ENCODE measurements around the gene LRRC8D.

GRCh38 chr1:89779151-89779940, 41.5 kb upstream of the LRRC8D start:
- TF ChIP-seq EZH2phosphoT487 (IDR thresholded peaks at IDR 0.05; ENCODE audit: insufficient read depth, low read depth) (no peak), EZH2 (IDR thresholded peaks at IDR 0.05; ENCODE audit: insufficient read depth, poor library complexity, severe bottlenecking) (no peak)

All from GM23248 (cell line).